Cardiac fibroblast (primary cell): ENCODE measurements around the gene PDE8A.
"Not testable (repeated sequence)": the region's sequence is repeated elsewhere in the genome, so short reads cannot be mapped to it uniquely, and the experiment has no call there.

Experiments used
- DNase-seq, 2 donors: peaks; one replicate each; pipeline versions ENCODE4 v3.0.0 to v3.0.0-alpha.2; 2010; ENCODE audit warnings: low read depth in 2 of 2
- H3K4me3 ChIP-seq, 2 donors: replicated peaks in 1 of 2; 1 replicate in 1 of 2; 2 replicates in 1 of 2; pipeline ENCODE4 v1.5.1; 2011; ENCODE audit warnings: low read depth in 2 of 2, low read length in 2 of 2, mild to moderate bottlenecking in 2 of 2, moderate library complexity in 1 of 2
- TF ChIP-seq, protein P1 (sequence below): IDR thresholded peaks from one replicate; pipeline ENCODE4 v1.5.1; 2011; ENCODE audit warnings: low read depth, mild to moderate bottlenecking, low read length, inconsistent platforms

The PDE8A gene

GRCh38 chr15:84981054-84981710 lies 474 bp upstream of the PDE8A start:
- peak; percentile 97 to 99 for DNase-seq
- peak overlapping the region; percentile 88 to 91 for H3K4me3 ChIP-seq
- TF ChIP-seq, protein P1, sequence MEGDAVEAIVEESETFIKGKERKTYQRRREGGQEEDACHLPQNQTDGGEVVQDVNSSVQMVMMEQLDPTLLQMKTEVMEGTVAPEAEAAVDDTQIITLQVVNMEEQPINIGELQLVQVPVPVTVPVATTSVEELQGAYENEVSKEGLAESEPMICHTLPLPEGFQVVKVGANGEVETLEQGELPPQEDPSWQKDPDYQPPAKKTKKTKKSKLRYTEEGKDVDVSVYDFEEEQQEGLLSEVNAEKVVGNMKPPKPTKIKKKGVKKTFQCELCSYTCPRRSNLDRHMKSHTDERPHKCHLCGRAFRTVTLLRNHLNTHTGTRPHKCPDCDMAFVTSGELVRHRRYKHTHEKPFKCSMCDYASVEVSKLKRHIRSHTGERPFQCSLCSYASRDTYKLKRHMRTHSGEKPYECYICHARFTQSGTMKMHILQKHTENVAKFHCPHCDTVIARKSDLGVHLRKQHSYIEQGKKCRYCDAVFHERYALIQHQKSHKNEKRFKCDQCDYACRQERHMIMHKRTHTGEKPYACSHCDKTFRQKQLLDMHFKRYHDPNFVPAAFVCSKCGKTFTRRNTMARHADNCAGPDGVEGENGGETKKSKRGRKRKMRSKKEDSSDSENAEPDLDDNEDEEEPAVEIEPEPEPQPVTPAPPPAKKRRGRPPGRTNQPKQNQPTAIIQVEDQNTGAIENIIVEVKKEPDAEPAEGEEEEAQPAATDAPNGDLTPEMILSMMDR, result no peak

DNA sequence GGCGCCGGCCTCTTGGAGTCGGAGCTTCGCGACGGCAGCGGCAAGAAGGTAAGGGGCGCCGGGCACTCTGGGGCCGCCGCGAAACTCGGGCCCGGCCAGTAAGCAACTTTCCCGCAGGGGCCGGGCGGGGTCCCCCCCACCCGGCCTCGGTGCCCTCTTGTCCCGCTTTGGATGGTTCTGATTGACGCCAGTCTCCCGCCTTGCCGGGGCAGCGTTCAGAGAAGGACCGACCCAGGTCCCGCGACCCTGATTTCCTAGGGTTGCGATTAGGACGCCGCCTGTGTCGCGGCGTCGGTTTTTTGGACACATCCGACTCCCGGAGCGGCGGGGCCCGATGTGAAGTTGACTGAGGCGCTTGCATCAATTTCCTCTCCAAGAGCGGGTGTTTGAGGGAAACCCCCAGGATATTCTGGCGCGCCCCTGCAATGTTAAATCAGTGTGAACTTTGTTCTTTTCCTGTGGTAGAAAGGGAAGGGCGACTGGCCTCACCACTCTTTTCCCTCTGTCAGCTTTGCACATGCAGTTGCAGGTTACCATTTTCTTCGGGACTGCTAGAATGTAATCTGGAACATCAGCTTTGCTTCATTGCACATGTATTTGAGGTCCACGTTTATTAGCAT lies 755 bp downstream of the PDE8A start:
- TF ChIP-seq, protein P1, result no peak
- peak; percentile 38 to 48 for DNase-seq
- H3K4me3 ChIP-seq, result peak overlapping the region; percentile 66 to 88

- H3K4me3 ChIP-seq, result peak overlapping the region in 1 of 2 donors; percentile 88
- peak in 1 of 2 donors; percentile 26 for DNase-seq
- TF ChIP-seq, protein P1, result no peak
These were observed 1.6 kb downstream of the PDE8A start for GRCh38 chr15:84983294-84983693.

GRCh38 chr15:84983711-84984110 lies 2.1 kb downstream of the PDE8A start:
- TF ChIP-seq, protein P1, result no peak
- H3K4me3 ChIP-seq, result peak overlapping the region in 1 of 2 donors; percentile 88
- DNase-seq, result no peak

DNA sequence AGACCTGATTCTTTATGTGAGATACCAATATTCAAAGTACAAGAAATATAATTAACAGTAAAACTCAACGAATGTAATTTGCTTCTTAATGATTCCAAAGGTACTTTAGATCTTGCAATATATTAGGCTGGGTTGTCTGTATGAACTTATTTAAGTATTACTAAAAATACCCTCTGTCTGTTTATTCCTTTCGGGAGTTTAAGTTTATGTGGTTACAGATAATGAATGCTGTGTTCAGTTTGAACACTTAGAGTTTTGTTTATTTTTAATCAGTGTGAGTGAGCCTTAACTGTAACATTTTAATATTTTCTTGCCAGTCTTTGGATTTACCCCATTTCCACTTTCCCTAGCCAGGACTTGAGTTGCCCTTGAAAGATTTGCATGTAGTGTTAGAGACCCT lies 3.5 kb downstream of the PDE8A start:
- TF ChIP-seq, protein P1, result no peak
- H3K4me3 ChIP-seq, result no peak overlapping the region
- DNase-seq, result no peak

- not testable (repeated sequence) for DNase-seq, H3K4me3 ChIP-seq
These were observed 5.7 kb downstream of the PDE8A start for GRCh38 chr15:84987351-84987750.

DNA sequence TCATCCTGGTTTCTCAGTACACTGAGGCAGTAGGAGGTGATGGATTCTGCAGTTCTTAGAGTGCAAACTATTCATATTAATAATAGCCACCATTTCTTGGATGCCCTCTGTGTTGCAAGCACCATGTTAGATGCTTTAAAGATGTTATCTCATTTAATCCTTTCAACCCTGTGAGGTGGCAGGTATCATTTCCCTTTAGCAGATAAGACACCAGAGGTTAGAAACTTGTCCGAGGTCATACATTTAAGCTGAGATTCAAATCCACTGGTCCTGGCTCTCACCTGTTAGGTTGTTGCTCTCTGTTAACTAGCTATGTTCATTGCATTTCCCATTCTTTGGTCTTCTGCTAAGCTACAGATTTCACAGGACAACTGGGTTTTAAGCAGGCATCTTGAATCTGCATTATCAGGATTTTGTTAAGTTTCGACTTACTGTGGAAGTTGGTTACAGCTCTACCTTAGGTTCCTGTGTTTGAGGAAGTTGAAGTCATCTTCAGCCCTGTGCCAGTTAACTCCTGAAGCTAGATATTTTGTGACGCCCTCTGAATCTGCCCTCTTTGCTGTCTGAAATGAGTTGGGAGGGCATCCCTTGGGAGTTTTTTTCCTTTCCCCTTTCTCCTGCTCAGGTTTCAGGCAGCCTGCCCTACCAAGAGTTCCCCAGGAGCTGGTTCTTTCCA lies 6.4 kb downstream of the PDE8A start:
- no peak for DNase-seq
- no peak overlapping the region for H3K4me3 ChIP-seq
- TF ChIP-seq, protein P1, result no peak
